B cell (primary cell): ENCODE results near the gene ZNF35. TPM values are rescaled to one million over a fixed set of nuclear protein-coding genes. Genes with fewer than 3 reads are reported as not detected.

ENCODE experiments used
- ATAC-seq: fragments of 200-7000 bp; cut with Tn5 transposase; one replicate; pipeline ENCODE4 v1.10.0; 2021; ENCODE audit warnings: low read depth, mild to moderate bottlenecking, moderate number of reproducible peaks, moderate library complexity
- CTCF ChIA-PET: fragments of 350-600 bp; sonication (Branson Sonifier 250); formaldehyde crosslinking; loops from one replicate; lab custom pipeline; 2021; ENCODE audit warnings: antibody characterized with exemption, inconsistent platforms; lab: Charles Lee
- POLR2A ChIA-PET: fragments of 350-600 bp; sonication (Branson Sonifier 250); formaldehyde crosslinking; loops from one replicate; lab custom pipeline; 2021; ENCODE audit warnings: antibody characterized with exemption; lab: Charles Lee
- DNase-seq: peaks from one replicate; pipeline ENCODE4 v3.0.0; 2013
- H2AFZ ChIP-seq: 2 replicates; pipeline ENCODE4 v1.6.1; 2012; ENCODE audit warnings: mild to moderate bottlenecking, low read depth, low read length; ENCODE audit not compliant: insufficient read depth, poor library complexity, severe bottlenecking
- H3K27ac ChIP-seq, 2 donors: 1 replicate in 1 of 2; 2 replicates in 1 of 2; pipeline ENCODE4 v1.5.1; 2012 to 2013; ENCODE audit warnings: low read length in 2 of 2, mild to moderate bottlenecking in 2 of 2, moderate library complexity in 1 of 2
- H3K27me3 ChIP-seq, 4 experiments: fragments of 200-600 bp in 1 of 4; sonication (generic) in 1 of 4; replicated peaks in 1 of 4; 1 replicate in 2 of 4; 2 replicates in 2 of 4; pipeline versions ENCODE4 v1.6.1 to v1.7.0; 2013 to 2016; ENCODE audit warnings: low read length in 3 of 4, mild to moderate bottlenecking in 2 of 4, mixed read lengths in 1 of 4, moderate library complexity in 1 of 4; ENCODE audit not compliant: insufficient read depth in 4 of 4, control insufficient read depth in 3 of 4; ENCODE audit errors: control extremely low read depth in 1 of 4
- H3K36me3 ChIP-seq, 2 experiments: replicated peaks in 1 of 2; 1 replicate in 1 of 2; 2 replicates in 1 of 2; pipeline versions ENCODE4 v1.6.1 to v1.7.1; 2013; ENCODE audit warnings: low read length in 1 of 2; ENCODE audit not compliant: insufficient read depth in 2 of 2, control insufficient read depth in 1 of 2; ENCODE audit errors: control extremely low read depth in 1 of 2, extremely low read depth in 1 of 2
- H3K4me1 ChIP-seq, 2 donors: fragments of 200-600 bp in 1 of 2; sonication (generic) in 1 of 2; 1 replicate in 1 of 2; 2 replicates in 1 of 2; pipeline versions ENCODE4 v1.5.1 to v1.6.1; 2013 to 2017; ENCODE audit warnings: low read length in 2 of 2; ENCODE audit not compliant: control insufficient read depth in 2 of 2, insufficient read depth in 2 of 2
- H3K4me2 ChIP-seq: replicated peaks from 2 replicates; pipeline ENCODE3; 2012; ENCODE audit warnings: mild to moderate bottlenecking, low read depth, low read length; ENCODE audit not compliant: poor library complexity, severe bottlenecking
- H3K4me3 ChIP-seq, 5 experiments: fragments of 200-600 bp in 1 of 5; sonication (generic) in 1 of 5; 1 replicate in 3 of 5; 2 replicates in 2 of 5; pipeline versions ENCODE4 v1.5.1 to v1.7.0; 2011 to 2016; ENCODE audit warnings: low read length in 4 of 5, mild to moderate bottlenecking in 4 of 5, low read depth in 2 of 5, control low read depth in 1 of 5, moderate library complexity in 1 of 5; ENCODE audit not compliant: insufficient read depth in 1 of 5; ENCODE audit errors: control extremely low read depth in 1 of 5, extremely low read depth in 1 of 5
- H3K79me2 ChIP-seq: fragments of 200-600 bp; sonication (generic); one replicate; pipeline ENCODE4 v1.6.0; 2016; ENCODE audit warnings: low read length; ENCODE audit not compliant: control insufficient read depth, insufficient read depth
- H3K9ac ChIP-seq: fragments of 200-600 bp; sonication (generic); 2 replicates; pipeline ENCODE4 v1.6.1; 2017; ENCODE audit warnings: mild to moderate bottlenecking, low read length, moderate library complexity
- H3K9me3 ChIP-seq, 3 donors: one replicate each; pipeline versions ENCODE4 v1.6.1 to v1.7.1; 2013; ENCODE audit warnings: low read length in 2 of 3; ENCODE audit not compliant: control insufficient read depth in 2 of 3, insufficient read depth in 1 of 3; ENCODE audit errors: control extremely low read depth in 1 of 3
- H4K20me1 ChIP-seq: 2 replicates; pipeline ENCODE4 v1.6.0; 2012; ENCODE audit warnings: mild to moderate bottlenecking, low read length; ENCODE audit not compliant: insufficient read depth, control insufficient read depth, poor library complexity, severe bottlenecking
- H3K27ac Mint-ChIP-seq: one replicate; pipeline ENCODE4 v1.8.0; 2021; ENCODE audit warnings: mixed read lengths
- H3K27me3 Mint-ChIP-seq: one replicate; pipeline ENCODE4 v1.8.0; 2021; ENCODE audit warnings: mixed read lengths
- H3K4me1 Mint-ChIP-seq: one replicate; pipeline ENCODE4 v1.8.0; 2021; ENCODE audit warnings: mixed read lengths
- H3K4me3 Mint-ChIP-seq: one replicate; pipeline ENCODE4 v1.8.0; 2021; ENCODE audit warnings: mixed read lengths
- H3K9me3 Mint-ChIP-seq: one replicate; pipeline ENCODE4 v1.8.0; 2022; ENCODE audit warnings: mixed read lengths; ENCODE audit not compliant: insufficient read depth
- EZH2 ChIP-seq: IDR thresholded peaks from 2 replicates; pipeline ENCODE4 v1.6.1; 2012; ENCODE audit warnings: borderline replicate concordance, low read depth, mild to moderate bottlenecking, moderate library complexity, low read length; ENCODE audit not compliant: insufficient read depth, poor library complexity, severe bottlenecking
- WGBS: methylation state at CpG from one replicate; pipeline ENCODE4 v1.1.5; 2013; ENCODE audit warnings: missing lambda C conversion rate; ENCODE audit not compliant: insufficient coverage; 5-methylcytosine and 5-hydroxymethylcytosine counted together
- intact Hi-C: fragments of 100-400 bp; cut with micrococcal nuclease; formaldehyde crosslinking; loops from one replicate; pipeline ENCODE4 v1.10.0; 2022
- polyA plus RNA-seq: library from polyadenylated mRNA; depleted of rRNA; stranded (reverse); fragments of >200 nt; gene quantifications from 2 replicates; pipeline ENCODE4 v1.2.3, GENCODE V29; 2012
- total RNA-seq, 2 donors: library from RNA; stranded (reverse); fragments of 120-200 nt in 1 of 2; gene quantifications; 1 replicate in 1 of 2; 2 replicates in 1 of 2; pipeline versions ENCODE4 v1.2.3 to v1.2.4, GENCODE V29; 2013 to 2022
- TF ChIP-seq, protein P1 (sequence below): fragments of 200-600 bp; IDR thresholded peaks from one replicate; pipeline ENCODE4 v1.8.0; 2022; ENCODE audit warnings: antibody characterized with exemption, mild to moderate bottlenecking

Gene ZNF35
- total and polyA plus RNA-seq, 2 donors (not counting 1 experiment from before 2014, with no cell fraction given), result 1.4 to 12.1 TPM

DNA sequence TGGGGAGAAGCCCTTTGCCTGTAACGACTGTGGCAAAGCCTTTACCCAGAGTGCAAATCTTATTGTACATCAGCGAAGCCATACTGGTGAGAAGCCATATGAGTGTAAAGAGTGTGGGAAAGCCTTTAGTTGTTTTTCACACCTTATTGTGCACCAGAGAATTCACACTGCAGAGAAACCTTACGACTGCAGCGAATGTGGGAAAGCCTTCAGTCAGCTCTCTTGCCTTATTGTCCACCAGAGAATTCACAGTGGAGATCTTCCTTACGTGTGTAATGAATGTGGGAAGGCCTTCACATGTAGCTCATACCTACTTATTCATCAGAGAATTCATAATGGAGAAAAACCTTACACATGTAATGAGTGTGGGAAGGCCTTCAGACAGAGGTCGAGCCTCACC lies 10.9 kb downstream of the ZNF35 start:
- H2AFZ ChIP-seq, result no peak overlapping the region
- H3K9ac ChIP-seq, result no peak overlapping the region
- no peak overlapping the region for H3K27ac ChIP-seq
- H3K36me3 ChIP-seq, result peaks cover 10 to 44% of the 10 kb centered on the region in 2 experiments
- intact Hi-C loops, result no loop called here
- H3K4me1 ChIP-seq, result no peaks in the 10 kb centered on the region
- peaks cover 1 to 14% (median 12%) of the 10 kb centered on the region in 3 donors for H3K9me3 ChIP-seq
- Mint-ChIP-seq H3K4me1 (no peaks in the 10 kb centered on the region), H3K27me3 (no peaks in the 10 kb centered on the region), H3K9me3 (peaks cover 16% of the 10 kb centered on the region), H3K4me3 (no peak overlapping the region), H3K27ac (no peak overlapping the region)
- no peak overlapping the region for H3K4me2 ChIP-seq
- TF ChIP-seq, protein P1, sequence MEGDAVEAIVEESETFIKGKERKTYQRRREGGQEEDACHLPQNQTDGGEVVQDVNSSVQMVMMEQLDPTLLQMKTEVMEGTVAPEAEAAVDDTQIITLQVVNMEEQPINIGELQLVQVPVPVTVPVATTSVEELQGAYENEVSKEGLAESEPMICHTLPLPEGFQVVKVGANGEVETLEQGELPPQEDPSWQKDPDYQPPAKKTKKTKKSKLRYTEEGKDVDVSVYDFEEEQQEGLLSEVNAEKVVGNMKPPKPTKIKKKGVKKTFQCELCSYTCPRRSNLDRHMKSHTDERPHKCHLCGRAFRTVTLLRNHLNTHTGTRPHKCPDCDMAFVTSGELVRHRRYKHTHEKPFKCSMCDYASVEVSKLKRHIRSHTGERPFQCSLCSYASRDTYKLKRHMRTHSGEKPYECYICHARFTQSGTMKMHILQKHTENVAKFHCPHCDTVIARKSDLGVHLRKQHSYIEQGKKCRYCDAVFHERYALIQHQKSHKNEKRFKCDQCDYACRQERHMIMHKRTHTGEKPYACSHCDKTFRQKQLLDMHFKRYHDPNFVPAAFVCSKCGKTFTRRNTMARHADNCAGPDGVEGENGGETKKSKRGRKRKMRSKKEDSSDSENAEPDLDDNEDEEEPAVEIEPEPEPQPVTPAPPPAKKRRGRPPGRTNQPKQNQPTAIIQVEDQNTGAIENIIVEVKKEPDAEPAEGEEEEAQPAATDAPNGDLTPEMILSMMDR, result no peak
- no peak for TF ChIP-seq EZH2
- WGBS, result no CpG with 5 or more reads among the region's 6 CpGs
- CTCF ChIA-PET, result no interaction called here
- DNase-seq, result no peak
- no peak overlapping the region for H3K4me3 ChIP-seq
- POLR2A ChIA-PET, result no interaction called here
- no peaks in the 10 kb centered on the region for H4K20me1 ChIP-seq
- ATAC-seq, result no peak
- no peaks in the 10 kb centered on the region for H3K27me3 ChIP-seq
- no peaks in the 10 kb centered on the region for H3K79me2 ChIP-seq

DNA sequence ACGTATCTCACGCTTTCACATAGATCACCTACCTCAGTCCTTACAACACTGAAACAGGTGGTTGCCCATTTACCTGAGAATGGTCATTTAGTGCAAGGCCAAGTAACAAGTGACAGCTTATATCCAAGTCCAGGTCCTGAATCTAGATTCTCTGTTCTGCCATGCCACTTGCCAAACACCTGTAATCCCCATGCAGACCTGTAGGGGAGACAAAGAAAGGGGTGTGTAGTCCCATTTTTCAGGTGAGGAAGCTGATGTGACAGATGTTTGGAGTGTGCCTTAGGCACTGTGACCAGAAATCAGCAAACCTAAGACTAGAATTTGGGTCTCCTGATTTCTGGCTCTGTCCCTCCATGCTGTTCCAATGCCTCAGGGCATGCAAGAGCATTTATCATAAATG lies 12.7 kb downstream of the ZNF35 start:
- Mint-ChIP-seq H3K4me3 (no peak overlapping the region), H3K4me1 (no peaks in the 10 kb centered on the region), H3K27me3 (no peaks in the 10 kb centered on the region), H3K9me3 (peaks cover 23% of the 10 kb centered on the region), H3K27ac (no peak overlapping the region)
- intact Hi-C loops, result no loop called here
- H3K4me3 ChIP-seq, result no peak overlapping the region
- peaks cover 1 to 14% (median 12%) of the 10 kb centered on the region in 3 donors for H3K9me3 ChIP-seq
- no peak overlapping the region for H3K9ac ChIP-seq
- no CpG with 5 or more reads among the region's 2 CpGs for WGBS
- H3K36me3 ChIP-seq, result peaks cover 10 to 36% of the 10 kb centered on the region in 2 experiments
- TF ChIP-seq, protein P1, result no peak
- TF ChIP-seq EZH2, result no peak
- H3K79me2 ChIP-seq, result no peaks in the 10 kb centered on the region
- no peaks in the 10 kb centered on the region for H3K4me1 ChIP-seq
- H3K4me2 ChIP-seq, result no peak overlapping the region
- no peak for ATAC-seq
- ChIA-PET CTCF (no interaction called here), POLR2A (no interaction called here)
- DNase-seq, result no peak
- H3K27ac ChIP-seq, result no peak overlapping the region
- no peaks in the 10 kb centered on the region for H3K27me3 ChIP-seq
- no peak overlapping the region for H2AFZ ChIP-seq
- no peaks in the 10 kb centered on the region for H4K20me1 ChIP-seq
